Stomach smooth muscle (tissue), 2 donors: ENCODE measurements around the gene ENOX1.
"Not testable (repeated sequence)": the region's sequence is repeated elsewhere in the genome, so short reads cannot be mapped to it uniquely, and the experiment has no call there.

Experiments used
- H3K27ac ChIP-seq: one replicate; pipeline ENCODE4 v1.7.0; 2013; ENCODE audit warnings: mild to moderate bottlenecking, low read length, inconsistent platforms
- H3K27me3 ChIP-seq, 2 donors: one replicate each; pipeline ENCODE4 v1.7.0; 2013; ENCODE audit warnings: low read length in 2 of 2; ENCODE audit not compliant: insufficient read depth in 2 of 2, control insufficient read depth in 1 of 2
- H3K36me3 ChIP-seq, 2 donors: one replicate each; pipeline ENCODE4 v1.7.0; 2013; ENCODE audit warnings: low read length in 2 of 2; ENCODE audit not compliant: control insufficient read depth in 2 of 2, insufficient read depth in 2 of 2
- H3K4me1 ChIP-seq: one replicate; pipeline ENCODE4 v1.7.0; 2013; ENCODE audit warnings: low read length; ENCODE audit not compliant: control insufficient read depth, insufficient read depth
- H3K4me3 ChIP-seq, 2 donors: one replicate each; pipeline ENCODE4 v1.7.0; 2013; ENCODE audit warnings: low read length in 2 of 2
- H3K9ac ChIP-seq, 2 donors: one replicate each; pipeline ENCODE4 v1.7.0; 2013; ENCODE audit warnings: low read length in 2 of 2, mild to moderate bottlenecking in 1 of 2
- H3K9me3 ChIP-seq, 2 donors: one replicate each; pipeline ENCODE4 v1.7.0; 2013; ENCODE audit warnings: low read length in 2 of 2; ENCODE audit not compliant: control insufficient read depth in 2 of 2
- donor health status: healthy.
- donor health status: Pancreatic carcinoma.

ENOX1 gene

GRCh38 chr13:43415903-43416391, 370.8 kb downstream of the ENOX1 start:
- H3K27me3 ChIP-seq, H3K4me3 ChIP-seq, H3K9me3 ChIP-seq, H3K9ac ChIP-seq, H3K36me3 ChIP-seq, H3K27ac ChIP-seq, H3K4me1 ChIP-seq: not testable (repeated sequence)

DNA sequence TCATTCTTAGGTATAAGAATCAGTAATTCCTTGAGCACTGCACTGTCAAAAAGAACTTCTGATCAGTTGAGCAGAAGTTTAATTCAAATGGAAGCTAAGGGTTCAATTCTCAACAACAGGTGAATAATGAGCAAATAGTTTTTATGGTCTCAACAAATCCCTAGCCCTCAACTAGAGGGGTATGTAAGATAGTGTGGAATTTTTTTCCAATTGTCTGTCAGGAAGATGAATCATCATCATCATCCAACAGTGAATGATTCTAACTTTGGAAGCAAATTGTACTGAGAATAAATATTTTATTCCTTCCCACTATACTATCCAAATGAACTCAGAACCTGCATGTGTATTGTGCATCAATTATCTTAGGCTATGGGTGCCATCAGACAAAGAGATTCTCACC, 372.7 kb downstream of the ENOX1 start:
- Histone ChIP-seq H3K4me3 (no peak overlapping the region), H3K36me3 (no peaks in the 10 kb centered on the region), H3K27me3 (no peaks in the 10 kb centered on the region), H3K4me1 (peaks cover 5% of the 10 kb centered on the region), H3K27ac (no peak overlapping the region), H3K9ac (no peak overlapping the region), H3K9me3 (no peaks in the 10 kb centered on the region)

GRCh38 chr13:43411741-43412140, 375.0 kb downstream of the ENOX1 start:
- Histone ChIP-seq H3K4me3 (peak overlapping the region in 1 of 2 donors; percentile 2), H3K27ac (peak overlapping the region; percentile 0), H3K36me3 (no peaks in the 10 kb centered on the region), H3K9ac (peak overlapping the region in 1 of 2 donors; percentile 35), H3K9me3 (no peaks in the 10 kb centered on the region), H3K4me1 (peaks cover 5% of the 10 kb centered on the region), H3K27me3 (no peaks in the 10 kb centered on the region)

- Histone ChIP-seq H3K9me3 (no peaks in the 10 kb centered on the region), H3K27me3 (no peaks in the 10 kb centered on the region), H3K4me1 (peaks cover 5% of the 10 kb centered on the region), H3K9ac (no peak overlapping the region), H3K4me3 (no peak overlapping the region), H3K27ac (no peak overlapping the region), H3K36me3 (no peaks in the 10 kb centered on the region)
These were observed 375.6 kb downstream of the ENOX1 start for GRCh38 chr13:43411211-43411610.

DNA sequence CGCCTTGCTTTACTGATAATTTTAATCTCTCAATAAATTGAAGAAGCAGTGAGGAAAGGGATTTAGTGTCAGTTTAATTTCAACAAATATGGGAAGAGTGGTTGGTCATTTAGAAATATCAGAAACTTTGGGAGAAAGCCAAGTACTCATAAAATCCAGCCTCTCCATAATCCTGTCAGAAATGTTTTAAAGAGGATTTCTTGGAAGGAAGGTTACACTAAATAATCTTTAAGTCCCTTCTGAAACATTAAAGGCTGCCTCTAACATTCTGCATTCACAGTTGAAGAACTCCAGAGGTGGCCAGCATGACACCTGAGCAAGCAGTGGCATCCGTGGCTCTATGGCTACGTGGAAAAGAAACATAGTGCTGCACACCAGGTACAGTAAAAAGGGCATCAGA, 378.5 kb downstream of the ENOX1 start:
- H3K27ac ChIP-seq: no peak overlapping the region
- no peaks in the 10 kb centered on the region for H3K27me3 ChIP-seq
- H3K36me3 ChIP-seq: no peaks in the 10 kb centered on the region
- H3K4me1 ChIP-seq: peaks cover 5% of the 10 kb centered on the region
- H3K4me3 ChIP-seq: no peak overlapping the region
- no peak overlapping the region for H3K9ac ChIP-seq
- no peaks in the 10 kb centered on the region for H3K9me3 ChIP-seq

- Histone ChIP-seq H3K9ac (no peak overlapping the region), H3K4me3 (no peak overlapping the region), H3K36me3 (no peaks in the 10 kb centered on the region), H3K27ac (no peak overlapping the region), H3K4me1 (no peaks in the 10 kb centered on the region), H3K9me3 (no peaks in the 10 kb centered on the region), H3K27me3 (no peaks in the 10 kb centered on the region)
These were observed 379.7 kb downstream of the ENOX1 start for GRCh38 chr13:43407023-43407581.

DNA sequence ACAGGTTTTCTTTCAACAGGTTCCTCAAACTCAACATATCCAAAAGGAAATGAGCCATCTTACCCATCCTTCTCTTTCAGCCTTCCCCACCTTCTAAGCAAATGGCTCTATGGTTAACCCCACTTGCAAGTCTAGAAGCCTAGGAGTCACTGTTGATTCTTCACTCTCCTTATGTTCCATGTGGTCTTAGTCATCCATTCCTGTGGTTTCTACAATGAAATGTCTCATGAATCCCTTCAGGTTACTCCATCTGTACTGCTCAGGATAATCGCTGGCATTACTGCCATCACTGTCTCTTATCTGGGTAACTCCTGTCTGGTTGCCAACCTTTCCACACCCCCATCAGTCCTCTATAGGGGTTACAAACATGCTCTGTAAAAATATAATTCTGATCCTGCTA, 381.3 kb downstream of the ENOX1 start:
- no peak overlapping the region for H3K9ac ChIP-seq
- H3K4me3 ChIP-seq: no peak overlapping the region
- no peak overlapping the region for H3K27ac ChIP-seq
- no peaks in the 10 kb centered on the region for H3K36me3 ChIP-seq
- no peaks in the 10 kb centered on the region for H3K4me1 ChIP-seq
- no peaks in the 10 kb centered on the region for H3K9me3 ChIP-seq
- H3K27me3 ChIP-seq: no peaks in the 10 kb centered on the region

DNA sequence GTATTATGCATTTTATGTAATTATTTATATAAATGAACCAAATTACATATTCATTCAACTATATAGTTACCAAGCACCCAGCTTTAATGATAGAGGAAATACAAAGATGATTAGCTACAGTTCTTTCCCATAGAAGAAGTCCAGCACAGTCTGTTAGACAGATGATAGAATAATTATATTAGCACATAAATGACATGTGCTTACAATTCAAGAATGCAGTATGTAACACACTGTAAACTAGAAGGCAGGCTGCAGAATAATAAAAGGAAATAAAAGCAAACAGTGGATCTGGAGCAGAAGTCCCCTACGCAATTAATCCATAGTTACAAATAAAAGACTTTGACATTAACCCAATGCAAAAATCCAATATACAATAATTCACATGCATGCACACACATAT, 384.4 kb downstream of the ENOX1 start:
- no peaks in the 10 kb centered on the region for H3K9me3 ChIP-seq
- no peaks in the 10 kb centered on the region for H3K4me1 ChIP-seq
- H3K36me3 ChIP-seq: no peaks in the 10 kb centered on the region
- H3K4me3 ChIP-seq: no peak overlapping the region
- H3K27me3 ChIP-seq: no peaks in the 10 kb centered on the region
- no peak overlapping the region for H3K9ac ChIP-seq
- no peak overlapping the region for H3K27ac ChIP-seq

- no peak overlapping the region for H3K9ac ChIP-seq
- no peaks in the 10 kb centered on the region for H3K4me1 ChIP-seq
- no peaks in the 10 kb centered on the region for H3K36me3 ChIP-seq
- no peaks in the 10 kb centered on the region for H3K27me3 ChIP-seq
- no peak overlapping the region for H3K4me3 ChIP-seq
- no peaks in the 10 kb centered on the region for H3K9me3 ChIP-seq
- no peak overlapping the region for H3K27ac ChIP-seq
These were observed 385.4 kb downstream of the ENOX1 start for GRCh38 chr13:43401361-43401760.

GRCh38 chr13:43397111-43397510, 389.7 kb downstream of the ENOX1 start:
- peaks cover 6% of the 10 kb centered on the region for H3K4me1 ChIP-seq
- no peak overlapping the region for H3K4me3 ChIP-seq
- H3K27ac ChIP-seq: no peak overlapping the region
- H3K9ac ChIP-seq: no peak overlapping the region
- H3K27me3 ChIP-seq: no peaks in the 10 kb centered on the region
- no peaks in the 10 kb centered on the region for H3K9me3 ChIP-seq
- H3K36me3 ChIP-seq: no peaks in the 10 kb centered on the region

- Histone ChIP-seq H3K27me3 (no peaks in the 10 kb centered on the region), H3K27ac (no peak overlapping the region), H3K36me3 (no peaks in the 10 kb centered on the region), H3K9ac (no peak overlapping the region), H3K4me3 (no peak overlapping the region), H3K9me3 (no peaks in the 10 kb centered on the region), H3K4me1 (peaks cover 9% of the 10 kb centered on the region)
These were observed 395.7 kb downstream of the ENOX1 start for GRCh38 chr13:43391036-43391435.
